GM18508 (cell line): Measurements from ENCODE around the gene IKBKE.

ENCODE experiments used
- ATAC-seq: cut with Tn5 transposase; IDR thresholded peaks from one replicate; pipeline ENCODE4 v1.9.1; 2021; ENCODE audit warnings: moderate number of reproducible peaks; ENCODE audit not compliant: insufficient read depth, unreplicated experiment

The IKBKE gene

DNA sequence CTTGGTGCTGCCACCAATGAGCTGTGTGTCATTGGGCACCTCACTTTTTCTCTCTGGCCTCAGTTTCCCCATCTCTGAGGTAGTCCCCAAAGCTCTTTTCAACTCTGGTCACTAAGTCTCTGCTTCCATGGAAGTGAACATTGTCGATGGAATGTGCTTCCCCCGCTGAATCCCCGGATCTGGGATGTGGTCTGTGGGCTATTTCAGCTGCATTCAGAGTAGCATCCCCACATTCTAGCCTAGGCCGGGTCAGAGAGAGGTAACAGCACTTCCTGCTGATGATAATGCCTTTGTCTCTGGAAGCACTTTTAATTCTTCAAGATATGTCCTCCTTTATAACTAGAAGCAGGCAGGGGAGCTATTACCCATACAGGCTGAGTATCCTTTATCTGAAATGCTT is 66.9 kb downstream of the IKBKE start:
- no peak for ATAC-seq

DNA sequence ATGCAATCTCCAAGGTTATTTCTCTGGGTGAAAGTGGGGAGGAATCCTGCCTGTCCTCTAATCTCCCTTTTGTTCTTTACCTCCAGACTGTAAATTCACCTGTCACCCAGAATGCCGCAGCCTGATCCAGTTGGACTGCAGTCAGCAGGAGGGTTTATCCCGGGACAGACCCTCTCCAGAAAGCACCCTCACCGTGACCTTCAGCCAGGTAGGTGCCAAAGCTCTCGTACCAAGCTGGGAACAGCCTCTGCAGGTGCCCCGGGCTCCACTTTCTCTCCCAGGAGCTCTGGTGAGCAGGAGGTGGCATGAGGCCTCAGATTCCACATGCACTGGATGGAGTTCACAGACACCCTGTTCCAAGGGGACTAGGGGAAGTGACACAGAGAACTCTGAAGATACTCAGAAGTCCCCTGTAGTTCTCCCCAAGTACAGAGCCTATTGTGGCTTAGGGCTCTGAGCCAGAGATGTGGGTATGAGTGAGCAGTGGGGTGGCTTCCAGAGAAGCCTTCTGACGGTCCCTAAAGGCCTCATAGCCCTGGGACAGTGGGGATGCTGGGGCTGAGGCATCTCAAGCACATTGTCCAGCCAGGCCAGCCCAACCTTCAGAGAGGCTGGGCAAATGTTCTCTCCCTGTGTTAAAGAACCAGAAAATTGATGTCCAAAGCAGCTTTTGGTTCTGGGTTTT is 68.0 kb downstream of the IKBKE start:
- no peak for ATAC-seq

DNA sequence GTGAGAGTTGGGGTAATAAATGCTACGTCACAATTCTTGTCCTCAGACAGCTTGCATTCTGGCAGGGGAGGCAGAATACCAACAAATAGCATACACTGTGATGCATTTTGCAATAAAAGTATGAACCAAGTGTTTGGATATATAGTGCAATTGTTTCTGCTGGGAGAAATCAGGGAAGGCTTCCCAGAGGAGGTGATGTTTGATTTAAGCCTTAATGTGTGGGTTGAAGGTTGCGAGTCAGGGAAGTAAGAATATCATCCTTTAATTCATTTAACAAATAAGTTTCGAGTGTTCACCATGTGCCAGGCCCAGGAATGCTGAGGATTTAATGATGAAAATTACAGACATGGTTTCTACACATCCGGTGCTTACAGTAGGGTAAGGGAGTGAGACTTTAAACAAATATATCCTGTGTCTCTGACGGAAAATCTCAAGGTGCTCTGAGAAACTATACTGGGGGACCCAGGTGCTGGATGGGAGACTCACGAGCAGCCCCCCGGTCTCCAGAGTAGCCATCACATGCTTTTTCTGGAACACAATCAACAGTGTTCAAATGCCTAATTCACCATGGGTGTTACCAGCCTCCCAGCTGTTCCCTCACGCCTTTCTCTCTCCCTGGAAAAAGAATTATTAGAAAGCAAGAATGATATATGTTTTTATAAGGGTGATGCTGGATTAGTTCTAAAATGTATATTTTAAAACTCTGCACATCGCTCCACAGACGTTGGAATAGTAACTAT is 68.8 kb downstream of the IKBKE start:
- ATAC-seq, result no peak

DNA sequence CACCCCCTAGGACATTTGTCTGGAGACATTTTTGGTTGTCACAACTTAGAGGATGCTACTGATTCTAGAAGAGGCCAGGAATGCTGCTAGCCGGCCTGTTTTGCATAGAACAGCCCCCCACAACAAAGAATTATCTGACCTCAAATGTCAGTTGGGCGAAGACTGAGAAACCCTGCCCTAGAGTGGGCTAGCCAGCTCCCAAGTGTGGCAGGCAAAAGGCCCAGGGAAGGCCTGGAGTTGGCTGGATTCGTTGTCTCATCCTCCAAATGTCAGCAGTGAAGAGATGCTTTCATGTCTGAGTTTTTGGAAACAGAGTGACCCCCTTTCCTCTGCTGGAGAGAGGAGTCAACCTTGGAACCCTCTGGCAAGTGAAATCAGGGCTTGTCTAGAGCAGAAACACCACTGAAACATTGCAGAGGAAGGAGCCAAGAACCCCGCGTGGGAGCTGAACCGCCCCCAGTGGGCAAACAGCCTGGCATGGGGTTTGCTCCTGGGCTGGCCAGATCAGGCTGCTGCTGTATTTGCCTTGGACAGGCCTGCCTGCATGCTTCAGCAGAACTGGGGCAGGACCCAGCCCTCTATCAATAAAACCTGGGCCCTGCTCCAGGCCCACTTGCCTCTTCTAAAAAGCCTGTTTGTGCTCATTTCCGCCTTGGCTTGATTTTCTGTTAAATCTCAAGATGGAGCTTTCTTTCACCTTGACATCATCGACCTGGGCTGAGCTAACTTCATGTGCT is 69.9 kb downstream of the IKBKE start:
- no peak for ATAC-seq

DNA sequence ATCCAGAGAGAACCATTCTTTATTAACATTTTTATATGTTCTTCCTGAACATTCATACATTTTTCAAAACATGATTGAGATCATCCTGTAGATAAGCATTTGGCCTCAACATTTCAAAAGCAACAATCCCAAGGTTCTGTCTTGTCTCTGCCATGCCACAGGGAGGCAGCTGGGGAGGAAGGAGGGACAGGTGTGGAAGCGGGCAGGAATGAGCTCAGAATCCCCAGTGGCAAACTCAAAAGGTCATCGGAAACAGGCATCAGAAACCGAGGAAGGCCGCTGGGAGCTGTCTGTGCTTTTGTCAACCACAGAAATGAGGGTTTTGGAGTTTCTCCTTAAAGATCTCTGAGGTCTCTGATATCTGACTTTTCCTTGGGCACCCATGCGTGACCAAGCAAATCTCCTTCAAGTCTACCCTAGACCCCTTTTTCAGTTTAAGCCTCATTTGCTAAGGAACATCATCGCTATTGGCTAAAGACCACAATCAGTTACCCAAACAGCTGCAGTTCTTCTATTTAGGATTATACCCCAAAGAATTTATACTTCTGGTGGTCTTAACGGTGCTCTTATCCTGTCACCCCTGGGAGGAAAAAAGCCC is 71.1 kb downstream of the IKBKE start:
- no peak for ATAC-seq

DNA sequence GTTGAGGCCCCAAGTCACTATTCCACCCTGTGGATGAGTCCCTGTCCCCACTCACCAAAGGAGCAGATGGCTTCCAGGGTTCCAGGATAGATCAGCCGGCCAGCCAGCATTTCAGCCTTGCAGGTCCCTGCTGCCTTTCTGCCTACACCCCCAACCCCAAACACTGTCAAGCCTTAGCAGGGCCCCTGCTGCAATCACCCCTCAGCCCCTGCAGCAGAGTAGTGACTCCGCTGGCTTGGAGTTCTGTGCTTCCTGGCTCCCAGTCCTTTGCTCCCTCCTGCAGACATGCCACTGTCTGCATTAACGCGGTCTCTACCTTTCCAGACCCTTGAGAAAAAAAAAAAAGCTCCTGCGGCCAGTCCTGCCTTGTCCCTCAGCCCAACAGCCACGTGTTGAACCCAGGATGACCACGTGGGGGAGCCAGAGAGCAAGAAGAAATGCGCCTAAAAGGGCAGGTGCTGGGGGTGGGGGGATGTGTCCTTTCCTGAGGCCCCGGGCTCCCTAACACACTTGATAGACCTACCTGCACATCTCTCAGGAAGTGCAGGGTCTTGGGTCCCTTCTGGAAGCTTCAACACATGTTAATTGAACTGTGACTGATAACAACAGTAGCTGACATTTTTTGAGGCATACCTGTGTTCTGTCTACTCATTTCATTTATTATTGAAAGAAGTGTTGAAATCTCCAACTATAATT is 74.4 kb downstream of the IKBKE start:
- no peak for ATAC-seq

DNA sequence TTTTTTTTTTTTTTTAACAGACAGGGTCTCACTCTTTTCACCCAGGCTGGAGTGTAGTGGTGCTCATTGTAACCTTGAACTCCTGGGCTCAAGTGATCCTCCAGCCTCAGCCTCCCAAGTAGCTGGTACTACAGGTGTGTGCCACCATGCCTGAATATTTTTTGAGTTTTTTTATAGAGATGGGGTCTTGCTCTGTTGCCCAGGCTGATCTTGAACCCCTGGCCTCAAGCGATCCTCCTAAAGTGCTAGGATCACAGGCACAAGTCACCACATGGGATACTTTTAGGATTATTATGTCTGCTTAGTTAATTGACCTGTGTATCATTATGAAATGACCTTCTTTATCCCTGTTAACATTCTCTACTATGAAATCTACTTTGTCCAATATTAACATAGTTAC is 75.1 kb downstream of the IKBKE start:
- no peak for ATAC-seq
